ENCODE data around the gene CCT4.
"Not testable (repeated sequence)": the region's sequence is repeated elsewhere in the genome, so short reads cannot be mapped to it uniquely, and the experiment has no call there.

The CCT4 gene

GRCh38 chr2:61879351-61879750 is 9.1 kb downstream of the CCT4 start:
- not testable (repeated sequence) for H3K9ac ChIP-seq (ENCODE audit: low read depth in 1 of 2, low read length in 2 of 2); H3K27ac ChIP-seq (ENCODE audit: low read depth in 2 of 2, low read length in 2 of 2); H3K4me1 ChIP-seq (ENCODE audit: control insufficient read depth in 2 of 2, insufficient read depth in 2 of 2, low read length in 2 of 2); H3K27me3 ChIP-seq (ENCODE audit: control insufficient read depth in 2 of 2, insufficient read depth in 2 of 2, low read length in 2 of 2); H3K9me3 ChIP-seq (ENCODE audit: control insufficient read depth in 2 of 2, low read length in 2 of 2); H3K4me3 ChIP-seq (ENCODE audit: low read length in 2 of 2)
- H3K36me3 ChIP-seq (ENCODE audit: control insufficient read depth in 2 of 2, insufficient read depth in 2 of 2, low read length in 2 of 2), result peaks cover 57 to 69% of the 10 kb centered on the region in 2 donors

GRCh38 chr2:61878761-61879160 is 9.7 kb downstream of the CCT4 start:
- Histone ChIP-seq H3K9me3 (ENCODE audit: control insufficient read depth in 2 of 2, low read length in 2 of 2) (no peaks in the 10 kb centered on the region), H3K4me1 (ENCODE audit: control insufficient read depth in 2 of 2, insufficient read depth in 2 of 2, low read length in 2 of 2) (no peaks in the 10 kb centered on the region), H3K27me3 (ENCODE audit: control insufficient read depth in 2 of 2, insufficient read depth in 2 of 2, low read length in 2 of 2) (no peaks in the 10 kb centered on the region), H3K4me3 (ENCODE audit: low read length in 2 of 2) (no peak overlapping the region), H3K27ac (ENCODE audit: low read depth in 2 of 2, low read length in 2 of 2) (no peak overlapping the region), H3K9ac (ENCODE audit: low read depth in 1 of 2, low read length in 2 of 2) (no peak overlapping the region), H3K36me3 (ENCODE audit: control insufficient read depth in 2 of 2, insufficient read depth in 2 of 2, low read length in 2 of 2) (peaks cover 52 to 71% of the 10 kb centered on the region in 2 donors)

GRCh38 chr2:61877571-61878245 is 10.7 kb downstream of the CCT4 start:
- no peaks in the 10 kb centered on the region for H3K4me1 ChIP-seq (ENCODE audit: control insufficient read depth in 2 of 2, insufficient read depth in 2 of 2, low read length in 2 of 2)
- no peak overlapping the region for H3K9ac ChIP-seq (ENCODE audit: low read depth in 1 of 2, low read length in 2 of 2)
- no peaks in the 10 kb centered on the region for H3K9me3 ChIP-seq (ENCODE audit: control insufficient read depth in 2 of 2, low read length in 2 of 2)
- no peaks in the 10 kb centered on the region for H3K27me3 ChIP-seq (ENCODE audit: control insufficient read depth in 2 of 2, insufficient read depth in 2 of 2, low read length in 2 of 2)
- peaks cover 45 to 63% of the 10 kb centered on the region in 2 donors for H3K36me3 ChIP-seq (ENCODE audit: control insufficient read depth in 2 of 2, insufficient read depth in 2 of 2, low read length in 2 of 2)
- H3K27ac ChIP-seq (ENCODE audit: low read depth in 2 of 2, low read length in 2 of 2), result no peak overlapping the region
- no peak overlapping the region for H3K4me3 ChIP-seq (ENCODE audit: low read length in 2 of 2)

- H3K27ac ChIP-seq (ENCODE audit: low read depth in 2 of 2, low read length in 2 of 2), result no peak overlapping the region
- H3K4me3 ChIP-seq (ENCODE audit: low read length in 2 of 2), result no peak overlapping the region
- H3K4me1 ChIP-seq (ENCODE audit: control insufficient read depth in 2 of 2, insufficient read depth in 2 of 2, low read length in 2 of 2), result no peaks in the 10 kb centered on the region
- H3K36me3 ChIP-seq (ENCODE audit: control insufficient read depth in 2 of 2, insufficient read depth in 2 of 2, low read length in 2 of 2), result peaks cover 51 to 65% of the 10 kb centered on the region in 2 donors
- H3K9me3 ChIP-seq (ENCODE audit: control insufficient read depth in 2 of 2, low read length in 2 of 2), result no peaks in the 10 kb centered on the region
- H3K9ac ChIP-seq (ENCODE audit: low read depth in 1 of 2, low read length in 2 of 2), result no peak overlapping the region
- no peaks in the 10 kb centered on the region for H3K27me3 ChIP-seq (ENCODE audit: control insufficient read depth in 2 of 2, insufficient read depth in 2 of 2, low read length in 2 of 2)
Observed at GRCh38 chr2:61876400-61876799, 12.1 kb downstream of the CCT4 start.

GRCh38 chr2:61866482-61867089 is 21.9 kb downstream of the CCT4 start:
- peaks cover 23 to 48% of the 10 kb centered on the region in 2 donors for H3K36me3 ChIP-seq (ENCODE audit: control insufficient read depth in 2 of 2, insufficient read depth in 2 of 2, low read length in 2 of 2)
- H3K9me3 ChIP-seq (ENCODE audit: control insufficient read depth in 2 of 2, low read length in 2 of 2); H3K27me3 ChIP-seq (ENCODE audit: control insufficient read depth in 2 of 2, insufficient read depth in 2 of 2, low read length in 2 of 2); H3K9ac ChIP-seq (ENCODE audit: low read depth in 1 of 2, low read length in 2 of 2); H3K4me1 ChIP-seq (ENCODE audit: control insufficient read depth in 2 of 2, insufficient read depth in 2 of 2, low read length in 2 of 2); H3K4me3 ChIP-seq (ENCODE audit: low read length in 2 of 2); H3K27ac ChIP-seq (ENCODE audit: low read depth in 2 of 2, low read length in 2 of 2): not testable (repeated sequence)

- Histone ChIP-seq H3K36me3 (ENCODE audit: control insufficient read depth in 2 of 2, insufficient read depth in 2 of 2, low read length in 2 of 2) (peaks cover 0 to 16% of the 10 kb centered on the region in 2 donors), H3K27ac (ENCODE audit: low read depth in 2 of 2, low read length in 2 of 2) (no peak overlapping the region)
Observed at GRCh38 chr2:61862085-61862484, 26.4 kb downstream of the CCT4 start.

GRCh38 chr2:61857224-61857623 is 31.2 kb downstream of the CCT4 start:
- Histone ChIP-seq H3K9me3 (ENCODE audit: control insufficient read depth in 2 of 2, low read length in 2 of 2) (no peaks in the 10 kb centered on the region), H3K4me3 (ENCODE audit: low read length in 2 of 2) (no peak overlapping the region), H3K36me3 (ENCODE audit: control insufficient read depth in 2 of 2, insufficient read depth in 2 of 2, low read length in 2 of 2) (no peaks in the 10 kb centered on the region)

More at GRCh38 chr2:61862085-61862484, 26.4 kb downstream of the CCT4 start:
- H3K9me3 ChIP-seq (ENCODE audit: control insufficient read depth in 2 of 2, low read length in 2 of 2), result no peaks in the 10 kb centered on the region
- no peaks in the 10 kb centered on the region for H3K27me3 ChIP-seq (ENCODE audit: control insufficient read depth in 2 of 2, insufficient read depth in 2 of 2, low read length in 2 of 2)
- H3K9ac ChIP-seq (ENCODE audit: low read depth in 1 of 2, low read length in 2 of 2), result no peak overlapping the region
- H3K4me3 ChIP-seq (ENCODE audit: low read length in 2 of 2), result no peak overlapping the region
- no peaks in the 10 kb centered on the region for H3K4me1 ChIP-seq (ENCODE audit: control insufficient read depth in 2 of 2, insufficient read depth in 2 of 2, low read length in 2 of 2)

GRCh38 chr2:61855318-61855613 is 33.2 kb downstream of the CCT4 start:
- peak overlapping the region in 1 of 2 donors; percentile 84 for H3K9ac ChIP-seq (ENCODE audit: low read depth in 1 of 2, low read length in 2 of 2)
- H3K27me3 ChIP-seq (ENCODE audit: control insufficient read depth in 2 of 2, insufficient read depth in 2 of 2, low read length in 2 of 2), result no peaks in the 10 kb centered on the region
- peak overlapping the region; percentile 74 to 99 for H3K4me3 ChIP-seq (ENCODE audit: low read length in 2 of 2)
- H3K9me3 ChIP-seq (ENCODE audit: control insufficient read depth in 2 of 2, low read length in 2 of 2), result no peaks in the 10 kb centered on the region
- H3K4me1 ChIP-seq (ENCODE audit: control insufficient read depth in 2 of 2, insufficient read depth in 2 of 2, low read length in 2 of 2), result peaks cover 8 to 16% of the 10 kb centered on the region in 2 donors
- H3K36me3 ChIP-seq (ENCODE audit: control insufficient read depth in 2 of 2, insufficient read depth in 2 of 2, low read length in 2 of 2), result no peaks in the 10 kb centered on the region
- H3K27ac ChIP-seq (ENCODE audit: low read depth in 2 of 2, low read length in 2 of 2), result peak overlapping the region in 1 of 2 donors; percentile 77

More at GRCh38 chr2:61857224-61857623, 31.2 kb downstream of the CCT4 start:
- Histone ChIP-seq H3K4me1 (ENCODE audit: control insufficient read depth in 2 of 2, insufficient read depth in 2 of 2, low read length in 2 of 2) (peaks cover 8 to 16% of the 10 kb centered on the region in 2 donors), H3K27me3 (ENCODE audit: control insufficient read depth in 2 of 2, insufficient read depth in 2 of 2, low read length in 2 of 2) (no peaks in the 10 kb centered on the region), H3K27ac (ENCODE audit: low read depth in 2 of 2, low read length in 2 of 2) (no peak overlapping the region), H3K9ac (ENCODE audit: low read depth in 1 of 2, low read length in 2 of 2) (no peak overlapping the region)

GRCh38 chr2:61854564-61855317 is 33.7 kb downstream of the CCT4 start:
- Histone ChIP-seq H3K4me1 (ENCODE audit: control insufficient read depth in 2 of 2, insufficient read depth in 2 of 2, low read length in 2 of 2) (peaks cover 8 to 16% of the 10 kb centered on the region in 2 donors), H3K36me3 (ENCODE audit: control insufficient read depth in 2 of 2, insufficient read depth in 2 of 2, low read length in 2 of 2) (no peaks in the 10 kb centered on the region), H3K9ac (ENCODE audit: low read depth in 1 of 2, low read length in 2 of 2) (peak overlapping the region; percentile 52 to 84), H3K4me3 (ENCODE audit: low read length in 2 of 2) (peak overlapping the region; percentile 74 to 99), H3K27me3 (ENCODE audit: control insufficient read depth in 2 of 2, insufficient read depth in 2 of 2, low read length in 2 of 2) (no peaks in the 10 kb centered on the region), H3K27ac (ENCODE audit: low read depth in 2 of 2, low read length in 2 of 2) (peak overlapping the region; percentile 77 to 87), H3K9me3 (ENCODE audit: control insufficient read depth in 2 of 2, low read length in 2 of 2) (no peaks in the 10 kb centered on the region)
